A549 (cell line): Measurements from ENCODE around the gene LMNB1. TPM values are rescaled to one million over a fixed set of nuclear protein-coding genes. Genes with fewer than 3 reads are reported as not detected.
"Not testable (repeated sequence)": the region's sequence is repeated elsewhere in the genome, so short reads cannot be mapped to it uniquely, and the experiment has no call there.

ENCODE experiments used
- ATAC-seq, 2 experiments: fragments of 200-7000 bp in 1 of 2; fragments of >200 bp in 1 of 2; cut with Nextera tagmentation in 1 of 2; cut with Tn5 transposase in 1 of 2; 3 replicates each; pipeline versions ENCODE4 v1.8.0 to v1.9.1; 2018 to 2020; ENCODE audit warnings: mild to moderate bottlenecking in 1 of 2, moderate library complexity in 1 of 2
- CTCF ChIA-PET: fragments of 300-600 bp; sonication (Branson Sonifier 250); formaldehyde crosslinking; extraction: SDS; loops from one replicate; lab custom pipeline; 2021; ENCODE audit warnings: antibody characterized with exemption, inconsistent platforms; lab: Yijun Ruan, JAX
- POLR2A ChIA-PET: fragments of 350-600 bp; formaldehyde crosslinking; extraction: SDS; loops from one replicate; lab custom pipeline; 2021; ENCODE audit warnings: antibody characterized with exemption, inconsistent platforms; lab: Yijun Ruan, JAX
- DNase-seq, 2 experiments: peaks; one replicate each; pipeline versions ENCODE4 v3.0.0 to v3.0.0-alpha.2; 2011 to 2016; ENCODE audit warnings: low read depth in 1 of 2, low spot score in 1 of 2
- FAIRE-seq: peaks from 2 replicates; lab custom pipeline; 2011; peaks lifted over from hg19 to GRCh38; lab: Jason Lieb, UNC
- H3K27ac ChIP-seq, 2 experiments: fragments of >200 bp; sonication (Bioruptor Twin); formaldehyde crosslinking; 3 replicates each; pipeline ENCODE4 v1.5.1; 2016 to 2017
- H3K4me1 ChIP-seq: fragments of >200 bp; sonication (Bioruptor Twin); formaldehyde crosslinking; 3 replicates; pipeline ENCODE4 v1.6.1; 2016
- H3K4me2 ChIP-seq: fragments of >200 bp; sonication (Bioruptor Twin); formaldehyde crosslinking; 3 replicates; pipeline ENCODE4 v1.6.1; 2016
- H3K4me3 ChIP-seq: fragments of >200 bp; sonication (Bioruptor Twin); formaldehyde crosslinking; 3 replicates; pipeline ENCODE4 v1.5.1; 2016
- H3K9me3 ChIP-seq: fragments of >200 bp; sonication (Bioruptor Twin); formaldehyde crosslinking; 3 replicates; pipeline ENCODE4 v1.6.1; 2016
- BCL3 ChIP-seq: fragments of >200 bp; sonication (Bioruptor Twin); formaldehyde crosslinking; IDR thresholded peaks from 3 replicates; pipeline ENCODE4 v1.6.1; 2016
- CHD4 ChIP-seq: fragments of 200-600 bp; sonication (generic); IDR thresholded peaks from 2 replicates; pipeline ENCODE4 v1.6.1; 2016; ENCODE audit warnings: antibody characterized with exemption, mild to moderate bottlenecking, borderline replicate concordance
- CTCF ChIP-seq: fragments of >200 bp; sonication (Bioruptor Twin); formaldehyde crosslinking; IDR thresholded peaks from 3 replicates; pipeline ENCODE4 v1.5.1; 2016
- EHMT2 ChIP-seq: fragments of 200-600 bp; sonication (generic); IDR thresholded peaks from 2 replicates; pipeline ENCODE4 v1.6.1; 2016; ENCODE audit warnings: antibody characterized with exemption, low read depth, mild to moderate bottlenecking, moderate library complexity
- ESRRA ChIP-seq: fragments of 150-350 bp; IDR thresholded peaks from 2 replicates; pipeline ENCODE4 v1.6.1; 2014; ENCODE audit warnings: mild to moderate bottlenecking, low read length, borderline replicate concordance
- FOSL2 ChIP-seq, 2 experiments: fragments of 450-650 bp in 1 of 2; fragments of >200 bp in 1 of 2; sonication (Bioruptor Twin) in 1 of 2; formaldehyde crosslinking; IDR thresholded peaks; 2 replicates each; pipeline versions ENCODE4 v1.5.0 to v1.6.1; 2016 to 2020; ENCODE audit warnings: mild to moderate bottlenecking in 1 of 2, moderate library complexity in 1 of 2
- HDAC2 ChIP-seq: fragments of 200-600 bp; sonication (generic); IDR thresholded peaks from 2 replicates; pipeline ENCODE4 v1.6.1; 2016
- HEYL ChIP-seq: fragments of 250-450 bp; sonication (Bioruptor Pico); IDR thresholded peaks from 2 replicates; pipeline ENCODE4 v1.8.0; 2021; ENCODE audit warnings: mild to moderate bottlenecking, moderate library complexity
- HOXB13 ChIP-seq: fragments of 250-450 bp; sonication (Bioruptor Pico); IDR thresholded peaks from 2 replicates; pipeline ENCODE4 v1.5.0; 2020; ENCODE audit warnings: low read depth, mild to moderate bottlenecking, moderate library complexity
- JUNB ChIP-seq: fragments of >200 bp; sonication (Bioruptor Twin); formaldehyde crosslinking; IDR thresholded peaks from 2 replicates; pipeline ENCODE4 v1.6.1; 2016
- KDM5A ChIP-seq: fragments of 200-600 bp; sonication (generic); IDR thresholded peaks from 2 replicates; pipeline ENCODE4 v1.6.1; 2016; ENCODE audit warnings: antibody characterized with exemption, mild to moderate bottlenecking
- MYC ChIP-seq: IDR thresholded peaks from 2 replicates; pipeline ENCODE4 v1.6.1; 2012; ENCODE audit warnings: mild to moderate bottlenecking, inconsistent platforms, low read length, improper control_type of control experiment, borderline replicate concordance
- NFE2L2 ChIP-seq: fragments of 150-350 bp; conservative IDR thresholded peaks from 2 replicates; pipeline ENCODE4 v1.6.1; 2014; ENCODE audit warnings: low read length
- POLR2AphosphoS2 ChIP-seq: conservative IDR thresholded peaks from 2 replicates; pipeline ENCODE4 v1.6.1; 2012; ENCODE audit warnings: low read length, improper control_type of control experiment, inconsistent platforms
- RAD21 ChIP-seq, 2 experiments: fragments of >200 bp in 1 of 2; sonication (Bioruptor Twin) in 1 of 2; formaldehyde crosslinking in 1 of 2; IDR thresholded peaks in 1 of 2; conservative IDR thresholded peaks in 1 of 2; 2 replicates in 1 of 2; 3 replicates in 1 of 2; pipeline ENCODE4 v1.6.1; 2012 to 2018; ENCODE audit warnings: inconsistent platforms in 1 of 2
- SMC3 ChIP-seq: fragments of >200 bp; sonication (Bioruptor Twin); formaldehyde crosslinking; IDR thresholded peaks from 3 replicates; pipeline ENCODE4 v1.6.1; 2018; ENCODE audit warnings: inconsistent platforms
- ZC3H11A ChIP-seq: fragments of 450-650 bp; IDR thresholded peaks from 2 replicates; pipeline ENCODE4 v1.6.1; 2014; ENCODE audit warnings: antibody characterized with exemption, mild to moderate bottlenecking
- ZFP36 ChIP-seq: fragments of 450-650 bp; IDR thresholded peaks from 2 replicates; pipeline ENCODE4 v1.6.1; 2014; ENCODE audit warnings: borderline replicate concordance; ENCODE audit not compliant: partially characterized antibody
- ZNF302 ChIP-seq: fragments of 250-450 bp; sonication (Bioruptor Pico); IDR thresholded peaks from 2 replicates; pipeline ENCODE4 v1.9.0; 2021; ENCODE audit warnings: inconsistent platforms, mild to moderate bottlenecking, moderate library complexity
- WGBS: methylation state at CpG from one replicate; pipeline ENCODE4 v1.1.6; 2017; ENCODE audit errors: missing lambda C conversion rate; 5-methylcytosine and 5-hydroxymethylcytosine counted together
- polyA plus RNA-seq, 4 experiments: library from polyadenylated mRNA; depleted of rRNA in 3 of 4; stranded (reverse); fragments of >200 nt; fragmentation: RNase III in 1 of 4; extraction: RNeasy Plus Mini Kit Qiagen cat#74134 plus additional on column Dnase treatment in 1 of 4; gene quantifications; 2 replicates in 3 of 4; 3 replicates in 1 of 4; pipeline ENCODE4 v1.2.3, GENCODE V29; 2011 to 2017
- TF ChIP-seq, protein P1 (sequence below): fragments of 250-450 bp; sonication (Bioruptor Pico); IDR thresholded peaks from 2 replicates; pipeline ENCODE4 v1.5.0; 2021; ENCODE audit warnings: mild to moderate bottlenecking, moderate library complexity, borderline replicate concordance
- TF ChIP-seq, protein P2 (sequence below): IDR thresholded peaks from 2 replicates; pipeline ENCODE4 v1.6.1; 2012

Gene LMNB1
- polyA plus RNA-seq, 2 of the 4 experiments (the other 2 are of a cell fraction): 45.9 to 55.6 TPM

GRCh38 chr5:126852091-126852571 lies 75.2 kb downstream of the LMNB1 start (continued):
- TF ChIP-seq, protein P1, sequence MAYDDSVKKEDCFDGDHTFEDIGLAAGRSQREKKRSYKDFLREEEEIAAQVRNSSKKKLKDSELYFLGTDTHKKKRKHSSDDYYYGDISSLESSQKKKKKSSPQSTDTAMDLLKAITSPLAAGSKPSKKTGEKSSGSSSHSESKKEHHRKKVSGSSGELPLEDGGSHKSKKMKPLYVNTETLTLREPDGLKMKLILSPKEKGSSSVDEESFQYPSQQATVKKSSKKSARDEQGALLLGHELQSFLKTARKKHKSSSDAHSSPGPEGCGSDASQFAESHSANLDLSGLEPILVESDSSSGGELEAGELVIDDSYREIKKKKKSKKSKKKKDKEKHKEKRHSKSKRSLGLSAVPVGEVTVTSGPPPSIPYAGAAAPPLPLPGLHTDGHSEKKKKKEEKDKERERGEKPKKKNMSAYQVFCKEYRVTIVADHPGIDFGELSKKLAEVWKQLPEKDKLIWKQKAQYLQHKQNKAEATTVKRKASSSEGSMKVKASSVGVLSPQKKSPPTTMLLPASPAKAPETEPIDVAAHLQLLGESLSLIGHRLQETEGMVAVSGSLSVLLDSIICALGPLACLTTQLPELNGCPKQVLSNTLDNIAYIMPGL (CRISPR knock-in tag): no peak
- no peak for TF ChIP-seq HOXB13 (CRISPR knock-in tag)
- TF ChIP-seq EHMT2: no peak
- TF ChIP-seq SMC3: no peak
- TF ChIP-seq, protein P2, sequence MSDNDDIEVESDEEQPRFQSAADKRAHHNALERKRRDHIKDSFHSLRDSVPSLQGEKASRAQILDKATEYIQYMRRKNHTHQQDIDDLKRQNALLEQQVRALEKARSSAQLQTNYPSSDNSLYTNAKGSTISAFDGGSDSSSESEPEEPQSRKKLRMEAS: no peak
- no peak for TF ChIP-seq RAD21 (conservative IDR thresholded peaks at IDR 0.05 in 1 of 2, IDR thresholded peaks at IDR 0.05 in 1 of 2)
- TF ChIP-seq ZC3H11A: no peak

DNA sequence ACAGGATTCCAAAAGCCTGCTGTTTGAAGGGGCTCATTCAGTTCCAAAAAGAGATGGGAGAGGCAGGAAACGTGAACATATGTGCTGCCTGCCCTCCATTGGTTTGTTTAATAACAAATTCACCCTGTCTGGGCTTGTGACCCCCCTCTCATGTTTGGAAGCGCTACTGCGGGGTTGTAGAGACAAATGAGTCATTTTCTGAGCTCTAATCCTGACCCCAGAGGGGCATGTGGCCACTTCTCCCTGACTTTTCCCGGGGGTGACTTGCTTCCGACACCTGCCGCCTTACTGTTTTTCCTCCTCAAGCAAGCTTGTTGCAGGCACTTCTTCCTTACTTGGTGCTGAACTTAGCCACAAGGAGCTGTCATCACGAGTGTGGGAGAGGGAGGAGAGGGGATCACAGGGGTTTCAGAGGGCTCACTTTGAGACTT lies 75.9 kb downstream of the LMNB1 start:
- Histone ChIP-seq H3K4me2 (no peak overlapping the region), H3K9me3 (no peaks in the 10 kb centered on the region), H3K4me1 (no peaks in the 10 kb centered on the region), H3K4me3 (no peak overlapping the region), H3K27ac (no peak overlapping the region)
- POLR2A ChIA-PET: no interaction called here
- 93% methylated on average over 7 of the region's 7 CpGs for WGBS
- no peak for ATAC-seq
- CTCF ChIA-PET: no interaction called here
- no peak for FAIRE-seq
- TF ChIP-seq HDAC2 (no peak), ESRRA (no peak), ZFP36 (no peak), FOSL2 (IDR thresholded peaks at IDR 0.05) (no peak), FOSL2 (CRISPR knock-in tag; IDR thresholded peaks at IDR 0.05) (no peak), POLR2AphosphoS2 (no peak), KDM5A (no peak), MYC (no peak), HEYL (CRISPR knock-in tag) (no peak), CTCF (no peak), NFE2L2 (no peak), JUNB (no peak), CHD4 (no peak), BCL3 (no peak), ZNF302 (CRISPR knock-in tag) (no peak)
- TF ChIP-seq, protein P2: no peak
- TF ChIP-seq, all 56 proteins: peak for 0
- no peak for DNase-seq

GRCh38 chr5:126853541-126854307 lies 76.8 kb downstream of the LMNB1 start:
- H3K9me3 ChIP-seq, FAIRE-seq, ATAC-seq, H3K27ac ChIP-seq, DNase-seq, H3K4me2 ChIP-seq, H3K4me1 ChIP-seq, H3K4me3 ChIP-seq, POLR2A ChIA-PET: not testable (repeated sequence)
- 93% methylated on average over 27 of the region's 27 CpGs for WGBS
- CTCF ChIA-PET: interaction anchor here (0.7 kb wide), 1 partner anchor 18 kb away, joined by 3 read pairs; no protein-coding TSS in a partner anchor
